Upper lobe of left lung (tissue), 6 donors: Measurements from ENCODE around the gene ABHD18. TPM values are rescaled to one million over a fixed set of nuclear protein-coding genes. Genes with fewer than 3 reads are reported as not detected.
"Not testable (repeated sequence)": the region's sequence is repeated elsewhere in the genome, so short reads cannot be mapped to it uniquely, and the experiment has no call there.

Experiments
- ATAC-seq, 2 donors: fragments of 200-7000 bp; cut with Tn5 transposase; one replicate each; pipeline ENCODE4 v1.9.1; 2022; ENCODE audit warnings: mild to moderate bottlenecking in 2 of 2, moderate library complexity in 2 of 2; ENCODE audit not compliant: low FRiP score in 2 of 2
- DNase-seq, 2 donors: peaks; one replicate each; pipeline ENCODE4 v3.0.0-alpha.2; 2019 to 2020
- H3K27ac ChIP-seq, 4 donors: fragments of 200-600 bp; sonication (generic); one replicate each; pipeline ENCODE4 v1.5.1; 2016 to 2019
- H3K27me3 ChIP-seq, 4 donors: fragments of 200-600 bp; sonication (generic); one replicate each; pipeline ENCODE4 v1.5.1; 2017 to 2019
- H3K36me3 ChIP-seq, 4 donors: fragments of 200-600 bp; sonication (generic); one replicate each; pipeline ENCODE4 v1.5.1; 2016 to 2019
- H3K4me1 ChIP-seq, 4 donors: fragments of 200-600 bp; sonication (generic); one replicate each; pipeline ENCODE4 v1.5.1; 2018 to 2019
- H3K4me3 ChIP-seq, 4 donors: fragments of 200-600 bp; sonication (generic); one replicate each; pipeline ENCODE4 v1.5.1; 2017 to 2019; ENCODE audit warnings: mild to moderate bottlenecking in 2 of 4, moderate library complexity in 1 of 4
- H3K9me3 ChIP-seq, 4 donors: fragments of 200-600 bp; sonication (generic); one replicate each; pipeline ENCODE4 v1.5.1; 2018 to 2019
- EP300 ChIP-seq, 4 donors: sonication (generic); formaldehyde crosslinking; IDR thresholded peaks; one replicate each; pipeline ENCODE4 v1.5.1; 2017; ENCODE audit warnings: antibody characterized with exemption in 4 of 4, control low read depth in 2 of 4
- POLR2A ChIP-seq, 4 donors: fragments of 450-650 bp; IDR thresholded peaks; one replicate each; pipeline ENCODE4 v1.5.1; 2016 to 2017; ENCODE audit warnings: antibody characterized with exemption in 4 of 4, mild to moderate bottlenecking in 2 of 4
- POLR2AphosphoS5 ChIP-seq, 2 donors: sonication (generic); formaldehyde crosslinking; IDR thresholded peaks; one replicate each; pipeline ENCODE4 v1.5.1; 2017; ENCODE audit warnings: antibody characterized with exemption in 2 of 2
- WGBS, 2 donors: methylation state at CpG; one replicate each; pipeline ENCODE4 v1.1.5; 2017 to 2018; 5-methylcytosine and 5-hydroxymethylcytosine counted together
- total RNA-seq, 6 donors: library from RNA; depleted of rRNA in 4 of 6; stranded (reverse); fragments of >200 nt in 4 of 6; gene quantifications; one replicate each; pipeline versions ENCODE4 v1.1.0 to v1.2.1, GENCODE V29; 2016 to 2021
- TF ChIP-seq, protein P1 (sequence below), 6 experiments: fragments of 450-650 bp in 4 of 6; fragments of 200-600 bp in 2 of 6; sonication (generic) in 2 of 6; IDR thresholded peaks; one replicate each; pipeline ENCODE4 v1.5.1; 2016 to 2019; ENCODE audit warnings: antibody characterized with exemption in 6 of 6
- donor health status: DM: no; HTN: no; CAD: no; lungs with moderate emphysema.
- donor health status: DM: no; HTN: yes; CAD: no; lungs with severe emphysema.

ABHD18 gene
- total RNA-seq, 6 donors from 2014 or later, result 9.3 to 30.4 (median 12.0) TPM

DNA sequence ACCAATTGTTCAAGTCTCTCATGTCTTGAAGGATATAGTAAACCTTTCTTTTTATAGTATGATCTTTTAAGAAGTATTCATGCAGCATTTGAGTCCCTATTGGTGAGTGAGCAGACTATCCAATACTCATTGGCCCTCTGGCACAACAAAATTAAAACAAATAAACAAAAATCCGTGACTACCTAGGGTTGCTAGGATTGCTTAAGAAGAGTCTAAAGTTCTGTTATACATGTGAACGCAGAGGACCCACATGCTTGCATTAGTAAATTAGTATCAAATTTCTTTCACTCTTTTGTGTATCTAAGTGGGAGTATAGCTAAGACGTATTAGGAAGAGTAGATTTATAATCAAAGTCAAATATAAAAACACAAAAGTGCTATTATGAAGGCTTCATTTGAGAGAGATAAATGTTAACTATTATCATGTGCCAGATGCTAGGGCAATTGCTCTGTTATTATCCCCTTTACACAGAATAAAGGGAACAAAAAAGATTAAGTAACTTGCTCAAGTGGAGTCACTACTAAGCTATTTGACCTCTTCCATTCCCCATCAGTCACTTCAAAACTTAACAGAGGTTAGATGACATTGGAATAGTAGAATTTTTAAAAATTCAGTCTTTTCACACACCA is 66.7 kb downstream of the ABHD18 start:
- no peaks in the 10 kb centered on the region for H3K9me3 ChIP-seq
- DNase-seq (no peak), ATAC-seq (no peak)
- no peaks in the 10 kb centered on the region for H3K27me3 ChIP-seq
- no peak for TF ChIP-seq EP300 (IDR thresholded peaks at IDR 0.05)
- no peak for TF ChIP-seq POLR2A (IDR thresholded peaks at IDR 0.05)
- TF ChIP-seq POLR2AphosphoS5 (IDR thresholded peaks at IDR 0.05), result no peak
- TF ChIP-seq, protein P1, sequence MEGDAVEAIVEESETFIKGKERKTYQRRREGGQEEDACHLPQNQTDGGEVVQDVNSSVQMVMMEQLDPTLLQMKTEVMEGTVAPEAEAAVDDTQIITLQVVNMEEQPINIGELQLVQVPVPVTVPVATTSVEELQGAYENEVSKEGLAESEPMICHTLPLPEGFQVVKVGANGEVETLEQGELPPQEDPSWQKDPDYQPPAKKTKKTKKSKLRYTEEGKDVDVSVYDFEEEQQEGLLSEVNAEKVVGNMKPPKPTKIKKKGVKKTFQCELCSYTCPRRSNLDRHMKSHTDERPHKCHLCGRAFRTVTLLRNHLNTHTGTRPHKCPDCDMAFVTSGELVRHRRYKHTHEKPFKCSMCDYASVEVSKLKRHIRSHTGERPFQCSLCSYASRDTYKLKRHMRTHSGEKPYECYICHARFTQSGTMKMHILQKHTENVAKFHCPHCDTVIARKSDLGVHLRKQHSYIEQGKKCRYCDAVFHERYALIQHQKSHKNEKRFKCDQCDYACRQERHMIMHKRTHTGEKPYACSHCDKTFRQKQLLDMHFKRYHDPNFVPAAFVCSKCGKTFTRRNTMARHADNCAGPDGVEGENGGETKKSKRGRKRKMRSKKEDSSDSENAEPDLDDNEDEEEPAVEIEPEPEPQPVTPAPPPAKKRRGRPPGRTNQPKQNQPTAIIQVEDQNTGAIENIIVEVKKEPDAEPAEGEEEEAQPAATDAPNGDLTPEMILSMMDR (IDR thresholded peaks at IDR 0.05), result no peak
- peaks cover 0 to 39% (median 16%) of the 10 kb centered on the region in 4 donors for H3K36me3 ChIP-seq
- no peak overlapping the region for H3K4me3 ChIP-seq
- 87 to 90% methylated on average over 3 of the region's 3 CpGs for WGBS, 2 donors
- H3K27ac ChIP-seq, result no peak overlapping the region
- no peaks in the 10 kb centered on the region for H3K4me1 ChIP-seq

DNA sequence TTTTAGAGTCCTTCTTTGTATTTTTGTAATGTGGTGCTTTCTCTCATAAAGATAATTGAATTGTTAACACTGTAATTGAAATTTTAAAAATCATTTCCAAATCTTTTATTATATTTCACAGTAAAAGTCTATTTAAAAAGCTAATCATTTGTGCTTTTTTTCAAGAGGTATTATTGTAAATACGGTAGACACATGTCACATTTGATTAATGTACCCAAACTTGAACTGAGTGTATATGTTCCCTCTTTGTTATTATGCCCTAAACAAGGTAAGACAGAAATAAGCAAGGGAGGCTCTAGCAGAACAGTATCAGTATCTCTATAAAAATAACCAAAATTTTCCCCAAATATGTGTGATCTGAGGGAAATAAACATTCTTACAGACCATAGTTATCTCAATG is 74.4 kb downstream of the ABHD18 start:
- TF ChIP-seq EP300 (IDR thresholded peaks at IDR 0.05) (no peak), POLR2A (IDR thresholded peaks at IDR 0.05) (no peak), POLR2AphosphoS5 (IDR thresholded peaks at IDR 0.05) (no peak)
- TF ChIP-seq, protein P1 (IDR thresholded peaks at IDR 0.05), result no peak
- no peaks in the 10 kb centered on the region for H3K27me3 ChIP-seq
- no peaks in the 10 kb centered on the region for H3K9me3 ChIP-seq
- no peak overlapping the region for H3K27ac ChIP-seq
- H3K4me3 ChIP-seq, result no peak overlapping the region
- H3K4me1 ChIP-seq, result no peaks in the 10 kb centered on the region
- no peaks in the 10 kb centered on the region for H3K36me3 ChIP-seq
- WGBS, 2 donors, result 85 to 93% methylated on average over 1 of the region's 1 CpG
- no peak for ATAC-seq
- DNase-seq, result no peak

DNA sequence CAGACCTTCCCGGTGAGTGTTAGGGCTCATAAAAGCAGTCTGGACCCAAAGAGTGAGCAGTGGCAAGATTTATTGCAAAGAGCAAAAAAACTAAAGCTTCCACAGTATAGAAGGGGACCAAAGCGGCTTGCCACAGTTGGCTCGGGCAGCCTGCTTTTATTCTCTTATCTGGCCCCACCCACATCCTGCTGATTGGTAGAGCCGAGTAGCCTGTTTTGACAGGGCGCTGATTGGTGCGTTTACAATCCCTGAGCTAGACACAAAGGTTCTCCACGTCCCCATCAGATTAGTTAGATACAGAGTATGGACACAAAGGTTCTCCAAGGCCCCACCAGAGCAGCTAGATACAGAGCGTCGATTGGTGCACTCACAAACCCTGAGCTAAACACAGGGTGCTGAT is 81.8 kb downstream of the ABHD18 start:
- H3K4me3 ChIP-seq, H3K4me1 ChIP-seq, H3K9me3 ChIP-seq, H3K36me3 ChIP-seq, H3K27ac ChIP-seq, DNase-seq, H3K27me3 ChIP-seq, ATAC-seq: not testable (repeated sequence)
- WGBS, 2 donors, result 92 to 93% methylated on average over 9 of the region's 9 CpGs

DNA sequence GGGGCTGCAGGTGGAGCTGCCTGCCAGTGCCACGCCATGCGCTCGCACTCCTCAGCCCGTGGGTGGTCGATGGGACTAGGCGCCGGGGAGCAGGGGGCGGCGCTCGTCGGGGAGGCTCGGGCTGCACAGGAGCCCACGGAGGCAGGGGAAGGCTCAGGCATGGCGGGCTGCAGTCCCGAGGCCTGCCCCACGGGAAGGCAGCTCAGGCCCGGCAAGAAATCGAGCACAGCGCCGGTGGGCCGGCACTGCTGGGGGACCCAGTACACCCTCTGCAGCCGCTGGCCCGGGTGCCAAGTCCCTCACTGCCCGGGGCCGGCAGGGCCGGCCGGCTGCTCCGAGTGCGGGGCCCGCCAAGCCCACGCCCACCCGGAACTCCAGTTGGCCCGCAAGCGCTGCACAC is 82.3 kb downstream of the ABHD18 start:
- not testable (repeated sequence) for H3K9me3 ChIP-seq, H3K27me3 ChIP-seq, H3K4me1 ChIP-seq, H3K36me3 ChIP-seq, H3K27ac ChIP-seq, H3K4me3 ChIP-seq, ATAC-seq
- DNase-seq, result peak in 1 of 2 donors; percentile 74
- 90 to 97% methylated on average over 16 to 33 of the region's 34 CpGs for WGBS, 2 donors

DNA sequence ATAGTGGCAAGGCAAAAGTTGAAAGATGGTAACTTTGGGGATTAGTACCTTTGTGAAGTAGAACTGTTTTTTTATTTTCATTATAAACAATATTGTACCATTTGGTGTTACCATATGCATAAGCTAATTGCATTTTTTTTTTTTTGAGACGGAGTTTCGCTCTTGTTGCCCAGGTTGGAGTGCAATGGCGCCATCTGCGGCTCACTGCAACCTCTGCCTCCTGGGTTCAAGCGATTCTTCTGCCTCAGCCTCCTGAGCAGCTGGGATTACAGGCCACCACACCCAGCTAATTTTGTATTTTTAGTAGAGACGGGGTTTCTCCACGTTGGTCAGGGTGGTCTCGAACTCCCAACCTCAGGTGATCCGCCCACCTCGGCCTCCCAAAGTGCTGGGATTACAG is 86.0 kb downstream of the ABHD18 start:
- 86 to 88% methylated on average over 10 of the region's 10 CpGs for WGBS, 2 donors

DNA sequence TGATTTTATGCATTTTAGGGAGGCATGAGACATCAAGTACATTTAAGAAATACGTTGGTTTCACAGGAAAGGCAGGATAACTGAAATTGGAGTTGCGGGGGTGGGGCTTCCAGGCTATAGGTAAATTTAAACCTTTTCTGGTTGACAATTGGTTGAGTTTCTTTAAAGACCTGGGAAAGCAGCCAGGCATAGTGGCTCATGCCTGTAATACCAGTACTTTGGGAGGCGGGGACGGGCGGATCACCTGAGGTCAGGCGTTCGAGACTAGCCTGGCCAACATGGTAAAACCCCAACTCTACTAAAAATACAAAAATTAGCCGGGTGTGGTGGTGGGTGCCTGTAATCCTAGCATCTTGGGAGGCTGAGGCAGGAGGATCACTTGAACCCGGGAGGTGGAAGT is 89.7 kb downstream of the ABHD18 start:
- not testable (repeated sequence) for DNase-seq, H3K4me1 ChIP-seq, H3K27ac ChIP-seq, H3K36me3 ChIP-seq, H3K4me3 ChIP-seq, ATAC-seq, H3K9me3 ChIP-seq, H3K27me3 ChIP-seq
- WGBS, 2 donors, result 89 to 95% methylated on average over 9 of the region's 9 CpGs

More for the DNA sequence above, 86.0 kb downstream of the ABHD18 start:
- not testable (repeated sequence) for H3K27ac ChIP-seq, H3K27me3 ChIP-seq, H3K4me3 ChIP-seq, ATAC-seq, H3K9me3 ChIP-seq, H3K36me3 ChIP-seq, DNase-seq, H3K4me1 ChIP-seq

DNA sequence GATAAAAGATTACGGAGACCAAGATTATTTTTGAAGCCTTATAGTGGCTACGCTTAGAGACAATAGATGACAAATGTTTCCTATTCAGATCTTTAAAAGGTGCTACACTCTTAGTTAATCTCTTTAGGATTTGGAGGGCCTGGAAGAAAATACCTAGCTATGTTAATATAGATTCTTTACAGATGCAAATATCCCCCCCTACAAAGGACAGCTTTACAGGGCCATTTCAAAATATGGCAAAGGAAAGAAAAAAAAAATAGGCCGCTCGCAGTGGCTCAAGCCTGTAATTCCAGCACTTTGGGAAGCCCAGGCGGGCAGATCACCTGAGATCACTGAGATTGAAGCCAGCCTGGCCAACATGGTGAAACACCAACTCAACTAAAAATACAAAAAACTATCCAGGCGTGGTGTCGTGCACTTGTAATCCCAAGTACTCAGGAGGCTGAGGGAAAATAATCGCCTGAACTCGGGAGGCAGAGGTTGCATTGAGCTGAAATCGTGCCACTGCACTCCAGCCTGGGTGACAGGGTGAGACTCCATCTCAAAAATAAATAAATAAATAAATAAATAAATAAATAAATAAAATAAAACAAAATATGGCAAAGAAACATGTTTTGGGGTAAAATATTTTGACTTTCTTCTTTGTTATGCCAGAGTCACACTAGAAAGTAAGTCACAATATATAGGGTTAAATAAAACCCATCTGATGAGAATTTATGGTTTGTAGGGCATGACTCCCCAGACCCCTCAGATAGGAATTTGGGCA is 90.4 kb downstream of the ABHD18 start:
- not testable (repeated sequence) for H3K27ac ChIP-seq, ATAC-seq, H3K9me3 ChIP-seq, DNase-seq, H3K4me1 ChIP-seq, H3K4me3 ChIP-seq, H3K36me3 ChIP-seq, H3K27me3 ChIP-seq
- WGBS, 2 donors, result 94 to 95% methylated on average over 10 of the region's 10 CpGs
